SH-SY5Y (cell line): ENCODE data around the gene KLHL33.

Experiments used
- GATA2 ChIP-seq: IDR thresholded peaks from 2 replicates; pipeline ENCODE4 v1.6.1; 2011; ENCODE audit warnings: mild to moderate bottlenecking, low read depth, low read length
- GATA3 ChIP-seq: IDR thresholded peaks from 2 replicates; pipeline ENCODE4 v1.6.1; 2011; ENCODE audit warnings: low read depth, mild to moderate bottlenecking, low read length, moderate library complexity

- TF ChIP-seq GATA2 (no peak), GATA3 (no peak)
Measured at GRCh38 chr14:20446889-20447288, 10.9 kb upstream of the KLHL33 start.
